Epithelial cell of esophagus (primary cell): ENCODE data around the gene U2AF1L4.

ENCODE experiments used
- DNase-seq: peaks from one replicate; pipeline ENCODE4 v3.0.0; 2010; ENCODE audit warnings: low read depth
- H3K4me3 ChIP-seq: 2 replicates; pipeline ENCODE4 v1.5.1; 2011; ENCODE audit warnings: mild to moderate bottlenecking, low read length, control low read depth
- CTCF ChIP-seq: IDR thresholded peaks from 2 replicates; pipeline ENCODE4 v1.5.1; 2011; ENCODE audit warnings: low read depth, mild to moderate bottlenecking, low read length, control low read depth, inconsistent platforms; ENCODE audit not compliant: insufficient read depth; ENCODE audit errors: missing control alignments

Gene U2AF1L4

DNA sequence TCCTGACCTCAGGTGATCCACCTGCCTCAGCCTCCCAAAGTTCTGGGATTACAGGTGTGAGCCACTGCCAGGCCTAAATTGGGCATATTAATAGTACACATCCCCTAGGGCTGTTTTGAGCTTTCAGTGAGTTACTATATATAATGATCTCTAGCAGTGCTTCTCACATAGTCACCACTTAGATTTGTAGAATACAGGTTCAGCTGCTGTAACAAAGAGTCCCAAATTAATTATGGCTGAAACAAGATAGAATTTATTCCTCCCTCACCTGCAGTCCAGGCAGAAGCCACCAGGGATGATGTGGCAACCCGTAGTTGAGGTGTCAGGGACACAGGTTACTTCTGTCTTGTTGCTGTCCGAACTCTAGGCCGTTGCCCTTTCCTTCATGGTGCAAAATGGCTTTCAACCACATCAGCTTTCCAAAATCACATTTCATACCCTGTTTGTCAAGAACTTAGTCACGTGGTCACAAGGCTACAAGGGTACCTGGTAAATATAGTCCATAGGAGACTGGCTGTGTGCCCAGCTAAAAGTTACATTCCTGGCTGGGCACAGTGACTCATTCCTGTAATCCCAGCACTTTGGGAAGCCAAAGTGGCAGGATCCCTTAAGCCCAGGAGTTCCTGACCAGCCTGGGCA, 15.6 kb upstream of the U2AF1L4 start:
- no peak for DNase-seq
- TF ChIP-seq CTCF = no peak
- no peak overlapping the region for H3K4me3 ChIP-seq

DNA sequence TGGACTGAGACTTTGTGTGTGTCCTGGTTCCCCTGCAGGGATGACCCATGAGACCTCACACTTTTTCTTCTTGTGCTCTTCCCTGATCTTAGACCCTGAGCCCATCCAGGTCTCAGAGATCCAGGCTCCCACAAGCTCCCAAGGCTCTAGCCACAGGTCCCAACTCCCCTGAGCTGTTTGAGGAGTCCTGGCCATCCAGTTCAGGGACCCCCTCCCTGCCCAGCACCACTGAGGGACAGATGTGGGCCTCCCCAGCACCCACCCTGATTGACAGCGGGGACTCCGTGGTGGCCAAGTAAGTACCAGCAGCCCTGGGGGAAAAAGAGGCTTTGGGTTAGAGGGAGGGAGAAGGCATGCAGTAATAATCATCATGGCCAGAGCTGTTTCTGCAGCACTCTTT, 14.5 kb upstream of the U2AF1L4 start:
- no peak for DNase-seq
- no peak for TF ChIP-seq CTCF
- no peak overlapping the region for H3K4me3 ChIP-seq

GRCh38 chr19:35757749-35758608, 12.8 kb upstream of the U2AF1L4 start, which contains the start of gene PROSER3:
Gene PROSER3 (plus strand): TSS chr19:35758176. CDS start chr19:35758216, 40 bp downstream.
- peak; percentile 100 for DNase-seq
- no peak for TF ChIP-seq CTCF
- H3K4me3 ChIP-seq = peak within 1 kb of the TSS; percentile 99

- no peak for DNase-seq
- H3K4me3 ChIP-seq = peak overlapping the region; percentile 41
- no peak for TF ChIP-seq CTCF
Observed at GRCh38 chr19:35757231-35757748, 12.1 kb upstream of the U2AF1L4 start.

GRCh38 chr19:35756377-35757230, 11.4 kb upstream of the U2AF1L4 start, which contains the start of gene HSPB6:
Gene HSPB6 (minus strand): TSS chr19:35757029. CDS start chr19:35757008, 21 bp downstream.
- peak within 1 kb of the TSS; percentile 99 for H3K4me3 ChIP-seq
- TF ChIP-seq CTCF = no peak
- no peak for DNase-seq

DNA sequence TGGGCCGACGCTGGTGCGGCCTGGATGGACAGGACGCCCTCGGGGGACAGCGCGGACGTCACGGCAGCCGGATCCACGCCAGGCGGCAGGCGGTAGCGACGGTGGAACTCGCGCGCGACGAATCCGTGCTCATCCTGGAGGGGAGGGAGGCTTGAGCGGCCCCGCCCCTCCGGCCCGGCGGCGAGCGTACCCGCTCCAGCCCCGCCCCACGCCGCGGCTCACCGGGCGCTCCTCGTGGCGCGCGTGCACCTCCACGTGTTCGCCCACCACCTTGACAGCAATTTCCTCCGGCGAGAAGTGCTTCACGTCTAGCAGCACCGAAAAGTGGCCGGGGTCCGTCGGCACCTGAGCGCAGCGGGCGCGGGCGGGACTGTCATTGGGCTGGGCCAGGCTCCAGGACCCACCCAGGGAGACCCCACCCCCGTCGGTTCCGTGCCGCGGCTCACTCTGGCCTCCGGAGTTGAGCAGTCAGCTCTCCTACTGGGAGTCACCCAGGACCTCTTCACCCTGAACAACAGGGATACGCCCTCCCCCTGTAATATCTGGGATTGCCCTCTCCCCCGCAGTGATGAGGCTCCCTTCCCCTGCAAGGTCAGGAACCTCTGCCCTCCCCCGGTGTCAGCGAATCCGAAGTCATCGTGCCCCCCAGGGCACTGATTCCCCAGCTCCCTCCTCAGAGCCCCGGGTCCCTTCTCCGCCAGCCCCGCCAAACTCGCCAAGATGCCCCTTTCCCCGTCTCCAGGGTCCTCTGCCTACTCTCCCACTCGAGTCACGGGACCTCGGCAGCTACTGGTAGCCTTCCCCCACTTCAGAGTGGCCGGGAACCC, 10.5 kb upstream of the U2AF1L4 start:
- peak; percentile 55 for DNase-seq
- peak overlapping the region; percentile 28 for H3K4me3 ChIP-seq

More for the DNA sequence above, 10.5 kb upstream of the U2AF1L4 start:
- TF ChIP-seq CTCF = no peak
